CD4-positive, alpha-beta T cell treated with Interleukin-4 for 4 hours (primary cell): Measurements from ENCODE around the gene TFAP2A.

Experiments used
- DNase-seq: peaks from one replicate; pipeline ENCODE4 v3.0.0-alpha.2; 2020

Gene TFAP2A

DNA sequence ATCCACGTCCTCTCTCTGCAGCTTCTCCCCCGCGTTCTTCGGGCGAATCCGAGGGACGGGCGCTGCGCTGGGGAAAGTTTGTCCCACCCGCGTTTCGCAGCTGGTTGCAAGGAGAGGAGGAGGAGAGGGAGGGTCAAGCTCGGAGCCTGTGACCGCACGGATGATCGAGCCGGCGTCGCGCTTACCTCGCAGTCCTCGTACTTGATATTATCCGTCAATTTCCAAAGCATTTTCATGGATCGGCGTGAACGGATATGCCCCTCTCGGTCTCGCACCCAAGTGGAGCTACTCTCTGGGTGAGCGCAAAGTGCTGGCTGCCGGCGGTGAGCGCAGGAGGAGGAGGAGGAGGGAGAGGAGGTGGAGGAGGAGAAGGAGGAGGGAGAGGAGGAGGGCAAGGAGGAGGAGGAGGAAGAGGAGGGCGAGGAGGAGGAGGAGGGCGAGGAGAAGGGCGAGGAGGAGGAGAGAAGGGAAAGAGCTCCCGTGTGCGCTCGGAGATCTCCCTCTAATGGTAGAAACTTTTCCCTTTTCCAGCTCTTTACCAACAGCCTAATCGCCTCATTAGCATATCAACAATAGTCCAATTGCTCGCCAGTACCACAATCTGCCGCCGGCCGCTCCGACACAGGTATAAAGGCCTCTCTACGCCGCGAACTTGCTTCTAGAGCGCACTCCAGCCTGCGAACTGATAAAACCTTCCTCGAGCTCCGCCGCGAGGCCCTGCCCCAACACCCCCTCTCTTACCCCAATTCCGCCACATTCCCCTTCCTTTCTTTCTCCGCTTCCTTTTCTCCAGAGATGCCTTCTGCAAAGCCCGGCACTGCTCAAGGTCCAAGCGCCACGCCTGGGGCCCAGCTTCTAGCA is at the start of gene TFAP2A:
TFAP2A (minus strand) TSS at position 319 of the 861 bp plus-strand sequence; CDS start at position 236, 83 bp downstream.
- no peak for DNase-seq

- no peak for DNase-seq
Observed at GRCh38 chr6:10463491-10464481, 48.9 kb upstream of the TFAP2A start.

GRCh38 chr6:10463040-10463439 is 48.2 kb upstream of the TFAP2A start:
- no peak for DNase-seq

DNA sequence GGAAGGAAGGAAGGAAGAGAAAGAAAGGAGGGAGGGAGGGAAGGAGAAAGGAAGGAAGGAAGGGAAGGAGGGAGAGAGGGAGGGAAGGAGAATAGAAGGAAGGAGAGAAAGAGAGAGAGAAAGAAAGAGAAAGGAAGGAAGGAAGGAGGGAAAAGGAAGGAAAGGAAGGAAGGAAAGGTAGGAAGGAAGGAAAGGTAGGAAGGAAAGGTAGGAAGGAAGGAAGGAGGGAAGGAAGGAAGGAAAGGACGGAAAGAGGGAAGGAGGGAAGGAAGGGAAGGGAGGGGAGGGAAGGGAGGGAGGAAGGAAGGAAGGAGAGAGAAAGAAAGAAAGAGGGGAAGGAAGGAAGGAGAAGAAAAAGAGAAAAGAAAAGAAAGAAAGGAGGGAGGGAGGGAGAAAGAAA is 47.0 kb upstream of the TFAP2A start:
- no peak for DNase-seq

DNA sequence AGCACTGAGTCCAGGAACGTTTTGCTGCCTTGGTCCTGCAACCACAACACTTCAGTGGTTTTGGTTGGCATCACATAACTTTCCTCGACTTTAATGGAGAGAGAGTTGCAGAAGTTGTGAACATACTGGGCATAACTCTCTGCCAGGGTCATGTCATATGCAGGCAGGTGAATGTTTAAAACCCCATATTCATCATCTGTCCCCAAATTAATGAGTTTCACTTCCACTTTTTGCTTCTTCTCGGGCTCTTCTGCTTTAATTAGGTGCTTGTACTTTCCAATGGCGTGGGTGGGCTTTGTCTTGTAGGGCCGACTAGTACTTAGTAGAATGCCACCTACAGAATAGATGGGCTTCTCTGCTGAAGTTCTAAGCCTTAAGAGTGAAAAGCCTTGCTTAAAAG is 45.2 kb upstream of the TFAP2A start:
- DNase-seq: no peak

DNA sequence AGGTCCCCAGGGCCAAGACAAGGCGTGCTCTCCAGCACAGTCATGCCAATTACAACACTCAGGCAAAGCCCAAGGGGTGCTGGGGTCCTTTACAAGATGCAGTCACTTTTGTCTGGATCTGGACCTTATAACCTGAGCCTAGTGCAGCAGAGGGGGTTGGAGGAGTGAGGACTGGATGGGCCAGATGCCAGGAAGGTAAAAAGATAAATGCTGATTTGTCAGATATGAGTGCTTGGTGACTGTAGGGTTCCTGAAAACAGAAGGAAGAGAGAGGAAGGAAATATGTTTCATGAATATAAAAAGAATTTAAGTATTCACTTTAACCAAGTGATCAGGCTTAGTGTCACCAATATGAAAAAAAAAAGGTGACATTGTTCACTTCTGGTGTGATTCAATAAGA is 43.4 kb upstream of the TFAP2A start:
- DNase-seq: no peak

GRCh38 chr6:10453596-10453995 is 38.7 kb upstream of the TFAP2A start:
- DNase-seq: no peak

- no peak for DNase-seq
Observed at GRCh38 chr6:10451828-10452509, 37.1 kb upstream of the TFAP2A start.

GRCh38 chr6:10451394-10451793 is 36.5 kb upstream of the TFAP2A start:
- DNase-seq: no peak

GRCh38 chr6:10449751-10450150 is 34.9 kb upstream of the TFAP2A start:
- DNase-seq: no peak

GRCh38 chr6:10448096-10448495 is 33.2 kb upstream of the TFAP2A start:
- no peak for DNase-seq

DNA sequence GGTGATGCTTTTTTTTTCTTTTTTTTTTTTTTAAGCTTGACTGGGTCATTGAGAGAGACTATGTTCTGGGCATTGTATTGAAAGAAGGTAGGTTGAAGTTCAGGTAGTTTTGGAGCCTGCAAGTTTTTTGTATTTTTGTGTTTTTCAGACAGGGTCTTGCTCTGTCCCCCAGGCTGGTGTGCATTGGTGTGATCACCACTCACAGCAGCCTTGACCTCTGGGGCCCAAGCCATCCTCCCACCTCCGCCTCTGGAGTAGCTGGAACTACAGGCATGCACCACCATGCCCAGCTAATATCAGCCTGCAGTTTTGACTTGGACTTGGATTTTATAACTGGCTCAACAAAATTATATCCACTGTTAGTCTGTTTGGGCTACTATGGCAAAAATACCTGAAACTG is 31.7 kb upstream of the TFAP2A start:
- DNase-seq: no peak

- DNase-seq: no peak
Observed at GRCh38 chr6:10441655-10442009, 26.8 kb upstream of the TFAP2A start.

- DNase-seq: no peak
Observed at GRCh38 chr6:10441004-10441654, 26.3 kb upstream of the TFAP2A start.

DNA sequence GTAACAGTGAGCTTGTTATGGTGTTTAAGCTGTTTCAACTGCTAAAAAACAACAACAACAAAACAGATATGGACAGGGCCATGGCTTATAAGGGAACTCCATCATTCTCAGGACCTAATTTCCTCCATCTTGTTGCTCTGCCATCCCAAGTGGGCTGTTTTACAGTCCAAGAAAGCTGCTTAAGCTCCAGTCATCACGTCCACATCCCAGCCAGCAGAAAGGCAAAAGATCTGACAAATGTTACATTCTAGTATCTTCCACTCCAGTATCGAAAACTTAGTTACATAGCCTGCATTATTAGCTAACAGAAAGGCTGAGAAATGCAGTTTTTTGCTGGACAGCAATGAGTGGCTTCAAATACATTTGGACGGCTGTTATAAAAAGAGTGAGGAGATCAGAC is 23.0 kb upstream of the TFAP2A start:
- no peak for DNase-seq

GRCh38 chr6:10434235-10434634 is 19.4 kb upstream of the TFAP2A start:
- DNase-seq: no peak

DNA sequence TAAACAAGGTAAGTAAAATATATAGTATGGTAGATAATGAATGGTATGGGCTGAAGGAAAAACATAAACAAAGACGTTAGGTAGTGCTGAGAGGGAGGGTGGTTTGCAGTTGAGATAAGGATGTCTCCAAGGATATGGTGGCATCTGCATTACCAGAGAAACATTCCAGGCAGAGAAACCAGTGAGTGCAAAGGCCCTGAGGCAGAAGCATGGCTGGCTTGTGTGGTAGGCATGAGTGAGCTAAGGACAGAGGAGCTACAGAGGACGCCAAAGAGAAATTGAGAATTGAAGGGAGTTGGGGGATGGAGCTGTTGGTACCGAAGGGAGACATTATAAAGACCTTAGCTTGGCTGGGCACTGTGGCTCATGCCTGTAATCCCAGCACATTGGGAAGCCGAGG is 18.4 kb upstream of the TFAP2A start:
- DNase-seq: no peak

GRCh38 chr6:10431423-10432164 is 16.7 kb upstream of the TFAP2A start:
- no peak for DNase-seq

- DNase-seq: no peak
Observed at GRCh38 chr6:10429638-10430427, 15.0 kb upstream of the TFAP2A start.

DNA sequence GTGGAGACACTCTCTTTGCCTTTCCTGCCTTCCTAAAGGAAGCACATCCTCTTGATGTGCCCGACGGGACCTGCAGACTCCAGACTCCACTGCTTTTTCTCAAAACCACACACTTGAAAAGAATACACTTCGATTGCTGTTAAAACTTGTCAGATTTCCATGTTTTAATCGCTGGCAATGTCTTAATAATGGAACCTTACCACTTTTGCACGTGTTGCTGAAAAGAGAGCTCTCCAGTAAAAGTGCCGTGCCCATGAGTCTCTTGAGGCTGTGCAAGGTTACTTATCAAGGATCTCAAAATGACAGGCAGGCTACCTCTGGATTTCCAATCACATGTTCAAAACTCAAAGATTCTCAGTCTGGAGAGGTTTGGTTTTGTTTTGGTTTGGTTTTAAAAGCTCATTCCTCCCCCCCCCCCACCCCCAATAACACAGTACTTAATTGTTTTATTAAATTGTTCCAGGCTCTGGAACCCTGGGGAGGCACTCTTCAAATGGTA is 12.0 kb upstream of the TFAP2A start:
- DNase-seq: no peak
